HCT116 (cell line): ENCODE results near the gene FRA10AC1.

Source experiments
- CEBPB ChIP-seq: IDR thresholded peaks from 2 replicates; pipeline ENCODE4 v1.6.1; 2012; ENCODE audit warnings: low read depth
- ELF1 ChIP-seq: IDR thresholded peaks from 2 replicates; pipeline ENCODE4 v1.6.1; 2012; ENCODE audit warnings: low read depth, borderline replicate concordance
- EZH2 ChIP-seq: fragments of 200-600 bp; sonication (generic); IDR thresholded peaks from 2 replicates; pipeline ENCODE4 v1.6.1; 2017; ENCODE audit warnings: antibody characterized with exemption, mixed run types
- EZH2phosphoT487 ChIP-seq: fragments of 200-600 bp; IDR thresholded peaks from 2 replicates; pipeline ENCODE4 v1.6.1; 2018; ENCODE audit warnings: antibody characterized with exemption, borderline replicate concordance
- JUND ChIP-seq: IDR thresholded peaks from 2 replicates; pipeline ENCODE4 v1.6.1; 2012
- POLR2A ChIP-seq: IDR thresholded peaks from 2 replicates; pipeline ENCODE4 v1.7.0; 2011; ENCODE audit warnings: borderline replicate concordance; ENCODE audit not compliant: insufficient read depth, insufficient read length; ENCODE audit errors: extremely low read depth
- POLR2AphosphoS5 ChIP-seq: IDR thresholded peaks from 2 replicates; pipeline ENCODE4 v1.6.1; 2011; ENCODE audit warnings: mild to moderate bottlenecking, low read depth, low read length, moderate library complexity
- SP1 ChIP-seq: IDR thresholded peaks from 2 replicates; pipeline ENCODE4 v1.6.1; 2012; ENCODE audit warnings: low read depth
- TCF7L2 ChIP-seq: IDR thresholded peaks from 2 replicates; pipeline ENCODE4 v1.7.0; 2011; ENCODE audit warnings: borderline replicate concordance, inconsistent platforms; ENCODE audit not compliant: insufficient read depth, insufficient read length; ENCODE audit errors: extremely low read depth
- YY1 ChIP-seq: IDR thresholded peaks from 2 replicates; pipeline ENCODE4 v1.6.1; 2011; ENCODE audit warnings: low read length, low read depth, moderate library complexity, mild to moderate bottlenecking; ENCODE audit not compliant: insufficient replicate concordance; ENCODE audit errors: extremely low read depth
- TF ChIP-seq, protein P1 (sequence below), 3 experiments: fragments of 200-600 bp in 1 of 3; sonication (generic) in 1 of 3; IDR thresholded peaks in 2 of 3; conservative IDR thresholded peaks in 1 of 3; 2 replicates each; pipeline ENCODE4 v1.5.1; 2012 to 2017; ENCODE audit warnings: low read depth in 2 of 3, low read length in 2 of 3, antibody characterized with exemption in 1 of 3, borderline replicate concordance in 1 of 3, control low read depth in 1 of 3, mild to moderate bottlenecking in 1 of 3, mixed read lengths in 1 of 3, mixed run types in 1 of 3, moderate library complexity in 1 of 3; ENCODE audit not compliant: insufficient read depth in 1 of 3
- TF ChIP-seq, protein P2 (sequence below): IDR thresholded peaks from 2 replicates; pipeline ENCODE4 v1.6.1; 2012
- TF ChIP-seq, protein P3 (sequence below): IDR thresholded peaks from 2 replicates; pipeline ENCODE4 v1.6.1; 2012; ENCODE audit warnings: low read depth
- TF ChIP-seq, protein P4 (sequence below): IDR thresholded peaks from 2 replicates; pipeline ENCODE4 v1.6.1; 2012

DNA sequence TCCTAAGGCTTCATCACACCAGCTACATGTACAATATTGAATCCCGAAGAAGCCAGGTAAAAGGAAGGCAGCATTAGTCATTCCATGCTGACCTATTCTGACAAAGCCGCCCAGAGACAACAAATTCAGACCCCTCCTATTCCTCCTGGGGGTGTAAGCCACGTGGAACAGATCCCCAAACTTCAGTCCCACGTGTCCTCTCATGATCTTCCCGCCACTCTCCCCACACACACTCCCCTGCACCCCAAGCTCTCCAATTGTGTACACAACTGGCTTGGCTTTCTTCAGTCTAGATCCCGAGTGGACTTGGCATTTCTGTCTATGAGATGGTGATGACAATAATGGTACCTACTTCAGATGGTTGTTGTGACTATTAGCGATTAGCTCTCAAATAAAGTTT lies 81.5 kb downstream of the FRA10AC1 start:
- TF ChIP-seq, protein P1, sequence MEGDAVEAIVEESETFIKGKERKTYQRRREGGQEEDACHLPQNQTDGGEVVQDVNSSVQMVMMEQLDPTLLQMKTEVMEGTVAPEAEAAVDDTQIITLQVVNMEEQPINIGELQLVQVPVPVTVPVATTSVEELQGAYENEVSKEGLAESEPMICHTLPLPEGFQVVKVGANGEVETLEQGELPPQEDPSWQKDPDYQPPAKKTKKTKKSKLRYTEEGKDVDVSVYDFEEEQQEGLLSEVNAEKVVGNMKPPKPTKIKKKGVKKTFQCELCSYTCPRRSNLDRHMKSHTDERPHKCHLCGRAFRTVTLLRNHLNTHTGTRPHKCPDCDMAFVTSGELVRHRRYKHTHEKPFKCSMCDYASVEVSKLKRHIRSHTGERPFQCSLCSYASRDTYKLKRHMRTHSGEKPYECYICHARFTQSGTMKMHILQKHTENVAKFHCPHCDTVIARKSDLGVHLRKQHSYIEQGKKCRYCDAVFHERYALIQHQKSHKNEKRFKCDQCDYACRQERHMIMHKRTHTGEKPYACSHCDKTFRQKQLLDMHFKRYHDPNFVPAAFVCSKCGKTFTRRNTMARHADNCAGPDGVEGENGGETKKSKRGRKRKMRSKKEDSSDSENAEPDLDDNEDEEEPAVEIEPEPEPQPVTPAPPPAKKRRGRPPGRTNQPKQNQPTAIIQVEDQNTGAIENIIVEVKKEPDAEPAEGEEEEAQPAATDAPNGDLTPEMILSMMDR (IDR thresholded peaks at IDR 0.05 in 2 of 3, conservative IDR thresholded peaks at IDR 0.05 in 1 of 3; ENCODE audit: borderline replicate concordance in 1 of 3, insufficient read depth in 1 of 3, low read depth in 2 of 3, low read length in 2 of 3): no peak
- TF ChIP-seq, protein P2, sequence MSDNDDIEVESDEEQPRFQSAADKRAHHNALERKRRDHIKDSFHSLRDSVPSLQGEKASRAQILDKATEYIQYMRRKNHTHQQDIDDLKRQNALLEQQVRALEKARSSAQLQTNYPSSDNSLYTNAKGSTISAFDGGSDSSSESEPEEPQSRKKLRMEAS: no peak
- TF ChIP-seq POLR2AphosphoS5 (no peak), YY1 (no peak), EZH2phosphoT487 (no peak), POLR2A (no peak), CEBPB (no peak), ELF1 (no peak), EZH2 (no peak), TCF7L2 (no peak), JUND (no peak), SP1 (no peak)
- TF ChIP-seq, protein P3, sequence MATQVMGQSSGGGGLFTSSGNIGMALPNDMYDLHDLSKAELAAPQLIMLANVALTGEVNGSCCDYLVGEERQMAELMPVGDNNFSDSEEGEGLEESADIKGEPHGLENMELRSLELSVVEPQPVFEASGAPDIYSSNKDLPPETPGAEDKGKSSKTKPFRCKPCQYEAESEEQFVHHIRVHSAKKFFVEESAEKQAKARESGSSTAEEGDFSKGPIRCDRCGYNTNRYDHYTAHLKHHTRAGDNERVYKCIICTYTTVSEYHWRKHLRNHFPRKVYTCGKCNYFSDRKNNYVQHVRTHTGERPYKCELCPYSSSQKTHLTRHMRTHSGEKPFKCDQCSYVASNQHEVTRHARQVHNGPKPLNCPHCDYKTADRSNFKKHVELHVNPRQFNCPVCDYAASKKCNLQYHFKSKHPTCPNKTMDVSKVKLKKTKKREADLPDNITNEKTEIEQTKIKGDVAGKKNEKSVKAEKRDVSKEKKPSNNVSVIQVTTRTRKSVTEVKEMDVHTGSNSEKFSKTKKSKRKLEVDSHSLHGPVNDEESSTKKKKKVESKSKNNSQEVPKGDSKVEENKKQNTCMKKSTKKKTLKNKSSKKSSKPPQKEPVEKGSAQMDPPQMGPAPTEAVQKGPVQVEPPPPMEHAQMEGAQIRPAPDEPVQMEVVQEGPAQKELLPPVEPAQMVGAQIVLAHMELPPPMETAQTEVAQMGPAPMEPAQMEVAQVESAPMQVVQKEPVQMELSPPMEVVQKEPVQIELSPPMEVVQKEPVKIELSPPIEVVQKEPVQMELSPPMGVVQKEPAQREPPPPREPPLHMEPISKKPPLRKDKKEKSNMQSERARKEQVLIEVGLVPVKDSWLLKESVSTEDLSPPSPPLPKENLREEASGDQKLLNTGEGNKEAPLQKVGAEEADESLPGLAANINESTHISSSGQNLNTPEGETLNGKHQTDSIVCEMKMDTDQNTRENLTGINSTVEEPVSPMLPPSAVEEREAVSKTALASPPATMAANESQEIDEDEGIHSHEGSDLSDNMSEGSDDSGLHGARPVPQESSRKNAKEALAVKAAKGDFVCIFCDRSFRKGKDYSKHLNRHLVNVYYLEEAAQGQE: no peak
- TF ChIP-seq, protein P4, sequence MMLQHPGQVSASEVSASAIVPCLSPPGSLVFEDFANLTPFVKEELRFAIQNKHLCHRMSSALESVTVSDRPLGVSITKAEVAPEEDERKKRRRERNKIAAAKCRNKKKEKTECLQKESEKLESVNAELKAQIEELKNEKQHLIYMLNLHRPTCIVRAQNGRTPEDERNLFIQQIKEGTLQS: no peak
